Activated B cell treated with CpG ODN at 0.5 μM for 24 hours (primary cell): Measurements from ENCODE around the gene CNOT10. TPM values are rescaled to one million over a fixed set of nuclear protein-coding genes. Genes with fewer than 3 reads are reported as not detected.
A peak's percentile ranks its signal among the peaks of the same experiment; 100 is the strongest.

ENCODE experiments used
- ATAC-seq: fragments of 200-7000 bp; cut with Tn5 transposase; one replicate; pipeline ENCODE4 v1.10.0; 2021; ENCODE audit warnings: low read depth, mild to moderate bottlenecking, moderate library complexity
- CTCF ChIA-PET: fragments of 350-600 bp; sonication (Branson Sonifier 250); formaldehyde crosslinking; loops from one replicate; lab custom pipeline; 2021; ENCODE audit warnings: antibody characterized with exemption; lab: Charles Lee
- POLR2A ChIA-PET: fragments of 350-600 bp; sonication (Branson Sonifier 250); formaldehyde crosslinking; loops from one replicate; lab custom pipeline; 2021; ENCODE audit warnings: antibody characterized with exemption; lab: Charles Lee
- DNase-seq: peaks from one replicate; pipeline ENCODE4 v3.0.0; 2022
- H3K27ac Mint-ChIP-seq: one replicate; pipeline ENCODE4 v1.8.0; 2020; ENCODE audit warnings: mixed read lengths
- H3K27me3 Mint-ChIP-seq: one replicate; pipeline ENCODE4 v1.8.0; 2021; ENCODE audit warnings: mixed read lengths
- H3K36me3 Mint-ChIP-seq: one replicate; pipeline ENCODE4 v1.8.0; 2021; ENCODE audit warnings: low read depth, mixed read lengths
- H3K4me1 Mint-ChIP-seq: one replicate; pipeline ENCODE4 v1.8.0; 2021; ENCODE audit warnings: mixed read lengths
- H3K4me3 Mint-ChIP-seq: one replicate; pipeline ENCODE4 v1.8.0; 2020; ENCODE audit warnings: mild to moderate bottlenecking, mixed read lengths
- H3K9me3 Mint-ChIP-seq: one replicate; pipeline ENCODE4 v1.8.0; 2020; ENCODE audit warnings: mixed read lengths
- intact Hi-C: fragments of 100-400 bp; cut with micrococcal nuclease; formaldehyde crosslinking; loops from one replicate; pipeline ENCODE4 v1.15.1; 2024
- total RNA-seq: library from RNA; stranded (reverse); gene quantifications from 2 replicates; pipeline ENCODE4 v1.2.3, GENCODE V29; 2022
- TF ChIP-seq, protein P1 (sequence below): fragments of 200-600 bp; IDR thresholded peaks from one replicate; pipeline ENCODE4 v1.8.0; 2022; ENCODE audit warnings: antibody characterized with exemption, mild to moderate bottlenecking

The CNOT10 gene
- total RNA-seq, 1 donor from 2014 or later: 48.0 TPM

DNA sequence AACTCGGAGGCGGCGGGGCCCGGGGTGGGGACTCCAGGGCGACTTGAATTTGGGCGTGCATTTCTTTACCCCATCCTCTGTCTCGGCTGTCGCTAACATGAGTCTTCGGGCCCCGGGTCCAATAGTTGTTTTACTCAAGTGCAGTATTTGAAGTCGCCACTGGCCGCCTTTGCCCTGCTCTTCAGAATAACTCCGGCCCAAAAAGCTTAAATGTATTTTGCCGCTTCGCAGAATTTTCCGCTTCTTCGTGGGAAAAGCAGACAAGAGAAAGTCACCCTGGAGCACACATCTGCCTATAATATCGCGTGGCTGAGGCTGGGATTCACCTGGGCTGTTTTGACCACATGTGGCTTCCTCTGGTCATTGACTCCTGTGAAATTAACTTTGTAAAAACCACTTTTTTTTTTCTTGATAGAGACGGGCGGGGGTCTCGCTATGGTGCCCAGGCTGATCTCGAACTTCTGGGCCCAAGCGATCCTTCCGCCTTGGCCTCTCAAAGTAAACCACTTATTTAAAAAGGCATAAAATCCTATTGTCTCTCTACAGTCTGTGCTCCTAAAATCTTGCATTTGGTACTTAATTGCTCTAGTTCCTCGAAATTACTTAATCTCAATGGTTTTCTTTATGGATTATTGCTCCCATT is 676 bp downstream of the CNOT10 start:
- POLR2A ChIA-PET: interaction anchor here (0.5 to 1.5 kb wide), 9 partner anchors 10 to 1153 kb away, joined by 3 to 6 read pairs (median 4); partner anchors contain the start of genes CMTM6 and DYNC1LI1
- TF ChIP-seq, protein P1, sequence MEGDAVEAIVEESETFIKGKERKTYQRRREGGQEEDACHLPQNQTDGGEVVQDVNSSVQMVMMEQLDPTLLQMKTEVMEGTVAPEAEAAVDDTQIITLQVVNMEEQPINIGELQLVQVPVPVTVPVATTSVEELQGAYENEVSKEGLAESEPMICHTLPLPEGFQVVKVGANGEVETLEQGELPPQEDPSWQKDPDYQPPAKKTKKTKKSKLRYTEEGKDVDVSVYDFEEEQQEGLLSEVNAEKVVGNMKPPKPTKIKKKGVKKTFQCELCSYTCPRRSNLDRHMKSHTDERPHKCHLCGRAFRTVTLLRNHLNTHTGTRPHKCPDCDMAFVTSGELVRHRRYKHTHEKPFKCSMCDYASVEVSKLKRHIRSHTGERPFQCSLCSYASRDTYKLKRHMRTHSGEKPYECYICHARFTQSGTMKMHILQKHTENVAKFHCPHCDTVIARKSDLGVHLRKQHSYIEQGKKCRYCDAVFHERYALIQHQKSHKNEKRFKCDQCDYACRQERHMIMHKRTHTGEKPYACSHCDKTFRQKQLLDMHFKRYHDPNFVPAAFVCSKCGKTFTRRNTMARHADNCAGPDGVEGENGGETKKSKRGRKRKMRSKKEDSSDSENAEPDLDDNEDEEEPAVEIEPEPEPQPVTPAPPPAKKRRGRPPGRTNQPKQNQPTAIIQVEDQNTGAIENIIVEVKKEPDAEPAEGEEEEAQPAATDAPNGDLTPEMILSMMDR: no peak
- DNase-seq (no peak), ATAC-seq (no peak)
- Mint-ChIP-seq H3K36me3 (peaks cover 17% of the 10 kb centered on the region), H3K4me3 (peak overlapping the region; percentile 93), H3K4me1 (peaks cover 31% of the 10 kb centered on the region), H3K9me3 (no peaks in the 10 kb centered on the region), H3K27ac (peak overlapping the region; percentile 80), H3K27me3 (no peaks in the 10 kb centered on the region)
- intact Hi-C loops: loop anchor here (1.0 to 5.0 kb wide), 10 partner anchors 115 to 1153 kb away; partner anchors contain the start of genes CLASP2, CMTM6, CMTM8 and DYNC1LI1
- CTCF ChIA-PET: interaction anchor here (0.9 to 1.5 kb wide), 2 partner anchors 11 to 309 kb away, joined by 3 read pairs; no protein-coding TSS in a partner anchor

DNA sequence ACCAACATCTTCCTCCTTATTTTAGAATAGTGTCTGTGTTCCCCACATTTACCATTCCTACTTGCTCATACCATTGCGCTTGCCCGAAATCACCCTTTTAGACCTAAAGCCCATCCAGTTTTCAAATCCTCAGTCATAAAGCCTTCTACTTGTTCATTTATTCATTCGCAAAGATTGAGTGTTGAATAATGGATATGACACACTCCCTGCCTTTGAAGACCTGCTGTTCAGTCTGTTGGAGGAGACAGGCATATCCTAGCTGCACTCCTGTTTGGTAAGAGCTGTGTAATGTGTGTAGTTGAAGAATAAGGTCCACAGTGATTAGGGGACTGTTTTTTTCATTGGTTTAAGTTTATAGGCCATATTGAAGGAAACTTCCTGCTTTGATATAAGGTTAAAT is 1.7 kb downstream of the CNOT10 start:
- intact Hi-C loops: loop anchor here (5.0 kb wide), 2 partner anchors 449 to 1031 kb away; partner anchors contain the start of genes CLASP2 and CMTM8
- H3K27ac Mint-ChIP-seq: peak overlapping the region; percentile 38
- no peak for DNase-seq
- ATAC-seq: no peak
- ChIA-PET CTCF (no interaction called here), POLR2A (no interaction called here)
- TF ChIP-seq, protein P1: no peak
- no peaks in the 10 kb centered on the region for H3K27me3 Mint-ChIP-seq
- H3K4me1 Mint-ChIP-seq: peaks cover 31% of the 10 kb centered on the region
- H3K36me3 Mint-ChIP-seq: peaks cover 19% of the 10 kb centered on the region
- peak overlapping the region; percentile 93 for H3K4me3 Mint-ChIP-seq
- no peaks in the 10 kb centered on the region for H3K9me3 Mint-ChIP-seq

DNA sequence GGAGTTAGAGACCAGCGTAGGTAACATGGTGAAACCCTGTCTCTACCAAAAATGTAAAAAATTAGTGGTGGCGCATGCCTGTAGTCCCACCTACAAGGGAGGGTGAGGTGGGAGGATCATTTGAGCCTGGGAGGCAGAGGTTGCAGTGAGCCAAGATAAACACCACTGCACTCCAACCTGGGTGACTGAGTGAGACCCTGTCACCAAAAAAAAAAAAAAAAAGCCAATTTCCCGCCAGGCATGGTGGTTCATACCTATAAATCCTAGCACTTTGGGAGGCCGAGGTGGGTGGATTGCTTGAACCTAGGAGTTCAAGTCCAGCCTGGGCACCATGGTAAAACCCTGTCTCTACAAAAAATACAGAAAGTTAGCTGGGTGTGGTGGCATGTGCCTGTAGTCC is 6.9 kb downstream of the CNOT10 start:
- H3K36me3 Mint-ChIP-seq: peaks cover 22% of the 10 kb centered on the region
- intact Hi-C loops: no loop called here
- H3K4me3 Mint-ChIP-seq: no peak overlapping the region
- H3K27me3 Mint-ChIP-seq: no peaks in the 10 kb centered on the region
- TF ChIP-seq, protein P1: no peak
- ChIA-PET CTCF (no interaction called here), POLR2A (no interaction called here)
- ATAC-seq: no peak
- peaks cover 11% of the 10 kb centered on the region for H3K4me1 Mint-ChIP-seq
- H3K27ac Mint-ChIP-seq: no peak overlapping the region
- DNase-seq: no peak
- H3K9me3 Mint-ChIP-seq: no peaks in the 10 kb centered on the region

DNA sequence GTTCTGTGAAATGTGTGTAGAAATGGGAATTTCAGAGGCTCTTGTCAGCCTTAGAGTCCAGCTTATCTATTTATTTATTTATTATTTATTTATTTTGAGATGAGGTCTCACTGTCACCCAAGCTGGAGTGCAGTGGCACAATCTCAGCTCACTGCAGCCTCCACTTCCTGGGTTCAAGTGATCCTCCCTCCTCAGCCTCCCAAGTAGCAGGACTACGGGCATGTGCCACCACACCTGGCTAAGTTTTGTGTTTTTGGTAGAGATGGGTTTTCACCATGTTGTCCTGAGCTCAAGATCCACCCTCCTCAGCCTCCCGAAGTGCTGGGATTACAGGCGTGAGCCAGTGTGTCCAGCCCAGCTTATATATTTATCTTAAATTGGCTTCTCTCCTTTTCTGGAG is 11.5 kb downstream of the CNOT10 start:
- H3K4me3 Mint-ChIP-seq: no peak overlapping the region
- intact Hi-C loops: no loop called here

DNA sequence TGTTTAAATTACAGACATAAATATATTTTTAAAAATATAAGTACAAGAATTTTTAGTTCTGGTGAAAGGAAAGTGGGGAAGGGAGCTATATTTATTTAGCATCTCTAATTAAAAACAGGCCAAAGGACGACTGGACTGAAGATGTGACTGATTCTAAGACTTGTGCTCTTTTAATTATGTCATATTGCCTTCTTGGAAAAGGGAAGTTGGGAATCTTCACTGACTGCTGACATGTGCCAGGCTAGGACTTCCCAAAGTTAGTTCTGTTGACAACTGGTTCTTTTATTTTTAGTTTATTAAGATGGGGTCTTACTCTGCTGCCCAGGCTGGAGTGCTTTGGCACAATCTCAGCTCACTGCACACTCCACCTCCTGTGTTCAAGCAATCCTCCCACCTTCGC is 13.5 kb downstream of the CNOT10 start:
- peaks cover 28% of the 10 kb centered on the region for H3K4me1 Mint-ChIP-seq
- ChIA-PET CTCF (no interaction called here), POLR2A (no interaction called here)
- H3K36me3 Mint-ChIP-seq: peaks cover 14% of the 10 kb centered on the region
- intact Hi-C loops: no loop called here
- H3K27me3 Mint-ChIP-seq: no peaks in the 10 kb centered on the region
- ATAC-seq: no peak
- H3K9me3 Mint-ChIP-seq: no peaks in the 10 kb centered on the region
- H3K4me3 Mint-ChIP-seq: no peak overlapping the region
- no peak for DNase-seq
- TF ChIP-seq, protein P1: no peak
- H3K27ac Mint-ChIP-seq: no peak overlapping the region

More for the DNA sequence above, 11.5 kb downstream of the CNOT10 start:
- POLR2A ChIA-PET: interaction anchor here (0.6 kb wide), 1 partner anchor 1054 kb away, joined by 9 read pairs; no protein-coding TSS in a partner anchor
- peaks cover 11% of the 10 kb centered on the region for H3K36me3 Mint-ChIP-seq
- no peak overlapping the region for H3K27ac Mint-ChIP-seq
- TF ChIP-seq, protein P1: no peak
- DNase-seq: no peak
- peaks cover 23% of the 10 kb centered on the region for H3K4me1 Mint-ChIP-seq
- no peaks in the 10 kb centered on the region for H3K9me3 Mint-ChIP-seq
- CTCF ChIA-PET: interaction anchor here (1.2 kb wide), 1 partner anchor 11 kb away, joined by 3 read pairs; the partner anchor contains the start of gene CNOT10
- no peak for ATAC-seq
- H3K27me3 Mint-ChIP-seq: no peaks in the 10 kb centered on the region
